Activated CD4-positive, CD25-positive, alpha-beta regulatory T cell treated with anti-CD3 and anti-CD28 coated beads, Interleukin-2, amount 50 U/mL, for 24 hours (primary cell): ENCODE results near the gene TMEM53.

ENCODE experiments used
- ATAC-seq, 2 donors: fragments of 150-1000 bp; cut with Tn5 transposase; one replicate each; pipeline ENCODE4 v1.10.0; 2021; ENCODE audit warnings: mild to moderate bottlenecking in 1 of 2, moderate library complexity in 1 of 2

The TMEM53 gene

GRCh38 chr1:44696789-44697345, 22.6 kb upstream of the TMEM53 start:
- peak; percentile 73 to 76 for ATAC-seq

GRCh38 chr1:44696101-44696500, 21.8 kb upstream of the TMEM53 start:
- ATAC-seq, result no peak

DNA sequence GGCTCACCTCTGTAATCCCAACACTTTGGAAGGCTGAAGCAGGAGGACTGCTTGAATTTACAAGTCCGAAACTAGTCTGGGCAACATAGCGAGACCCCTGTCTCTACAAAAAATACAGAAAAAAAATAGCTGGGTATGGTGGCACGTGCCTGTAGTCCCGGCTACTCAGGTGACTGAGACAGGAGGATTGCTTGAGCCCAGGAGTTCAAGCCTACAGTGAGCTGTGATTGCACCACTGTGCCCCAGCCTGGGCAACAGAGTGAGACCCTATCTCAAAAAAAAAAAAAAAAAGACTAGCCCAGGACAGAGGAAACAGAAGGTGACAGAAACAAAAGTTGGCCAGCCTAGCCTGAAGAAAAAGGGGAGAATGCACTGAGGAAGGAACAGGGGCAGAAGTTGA, 21.4 kb upstream of the TMEM53 start:
- no peak for ATAC-seq

GRCh38 chr1:44694863-44695478, 20.7 kb upstream of the TMEM53 start:
- ATAC-seq, result no peak

DNA sequence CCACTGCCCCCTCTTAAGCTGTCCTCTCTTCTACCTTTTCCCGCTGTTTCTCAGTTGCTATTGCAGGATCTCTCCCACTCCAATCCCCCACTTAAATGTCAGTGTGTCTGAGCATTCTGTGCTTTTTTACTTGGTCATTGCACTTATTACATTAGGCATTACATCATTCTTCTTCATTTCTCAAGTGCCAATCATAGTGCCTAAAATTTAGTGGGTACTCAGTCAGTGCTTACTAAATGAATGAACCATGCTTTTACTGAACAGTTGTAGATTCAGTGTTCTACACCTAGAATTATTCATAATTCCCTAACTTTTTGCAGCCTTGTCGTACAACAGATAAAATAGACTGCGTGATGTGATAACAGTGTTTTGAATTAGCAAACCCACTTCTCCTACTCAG, 19.6 kb upstream of the TMEM53 start:
- no peak for ATAC-seq

- ATAC-seq, result peak in 1 of 2 donors; percentile 33
Measured at GRCh38 chr1:44693159-44693558, 18.9 kb upstream of the TMEM53 start.

DNA sequence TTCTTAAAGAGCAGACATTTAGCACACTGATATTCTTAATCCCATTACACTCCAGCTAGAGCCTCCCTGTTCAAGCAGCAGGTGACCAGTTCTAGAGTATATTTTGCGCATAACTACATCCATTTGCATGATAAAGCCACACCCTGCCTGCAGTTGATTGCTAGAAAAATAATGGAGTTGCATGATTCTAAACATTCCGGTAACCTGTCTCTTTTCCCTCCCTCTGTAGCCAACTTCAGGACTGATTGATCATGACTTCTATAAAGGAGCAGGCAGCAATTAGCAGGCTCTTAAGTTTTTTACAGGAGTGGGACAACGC, 15.1 kb upstream of the TMEM53 start:
- ATAC-seq, result no peak

DNA sequence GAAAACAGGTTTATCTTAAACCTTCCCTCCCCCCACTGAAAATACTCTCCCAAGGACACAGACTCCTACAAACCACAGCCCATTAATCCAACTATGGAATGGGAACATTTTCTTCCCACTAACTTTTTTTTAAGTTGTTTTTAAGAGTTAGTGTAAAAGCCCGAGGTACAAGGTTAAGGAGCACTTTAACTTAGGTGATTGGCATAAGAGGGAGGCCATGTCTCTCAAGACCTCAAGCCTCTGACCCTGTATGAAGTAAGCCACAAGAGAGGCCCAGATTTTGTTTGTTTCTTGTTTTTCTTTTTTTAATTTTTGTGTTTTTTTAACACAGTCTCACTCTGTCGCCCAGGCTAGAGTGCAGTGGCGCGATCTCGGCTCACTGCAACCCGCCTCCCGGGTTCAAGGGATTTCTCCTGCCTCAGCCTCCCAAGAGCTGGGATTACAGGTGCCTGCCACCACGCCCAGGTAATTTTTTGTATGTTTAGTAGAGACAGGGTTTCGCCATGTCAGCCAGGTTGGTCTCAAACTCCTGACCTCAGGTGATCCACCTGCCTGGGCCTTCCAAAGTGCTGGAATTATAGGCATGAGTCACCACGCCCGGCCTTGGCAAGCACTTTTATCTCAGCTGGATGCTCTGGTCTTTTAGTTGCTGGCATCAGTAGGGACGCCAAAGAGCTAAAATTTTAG, 14.6 kb upstream of the TMEM53 start:
- ATAC-seq, result no peak

DNA sequence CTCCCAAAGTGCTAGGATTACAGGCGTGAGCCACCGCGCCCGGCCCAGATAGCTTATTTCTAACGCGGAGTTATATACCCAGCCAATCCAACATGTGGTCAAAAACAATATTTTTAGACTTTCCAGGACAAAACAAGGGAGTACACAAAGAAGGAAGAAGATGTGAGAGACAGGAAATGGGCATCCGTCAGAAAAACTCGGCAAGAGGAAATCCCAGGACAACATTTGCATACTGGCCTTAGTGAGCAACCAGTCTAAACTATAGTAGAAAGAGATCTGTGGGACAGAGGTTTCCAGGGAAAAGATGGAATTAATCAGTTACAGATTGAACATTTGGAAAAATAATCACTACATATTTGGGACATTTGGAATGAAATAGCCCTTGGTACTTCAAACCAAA, 11.6 kb upstream of the TMEM53 start:
- no peak for ATAC-seq

GRCh38 chr1:44685218-44685617, 10.9 kb upstream of the TMEM53 start:
- no peak for ATAC-seq

DNA sequence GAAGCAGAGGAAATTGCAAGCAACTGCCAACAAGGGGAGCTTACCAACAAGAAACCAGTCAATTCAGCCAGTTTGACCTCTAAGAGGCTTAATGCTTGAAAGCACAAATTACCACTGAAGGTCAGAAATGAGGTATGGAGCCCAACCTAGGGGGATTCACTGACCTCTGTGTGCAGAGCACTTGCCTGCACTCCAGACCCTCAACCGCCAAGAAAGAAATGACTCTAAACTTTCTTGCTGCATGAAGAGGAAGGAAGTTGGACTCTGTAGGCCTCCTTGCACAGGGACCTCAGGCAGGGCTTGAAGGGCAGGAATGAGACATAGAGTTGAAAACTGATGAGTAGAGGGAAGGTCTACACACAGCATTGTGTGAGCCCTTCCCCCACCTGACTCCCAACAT, 10.2 kb upstream of the TMEM53 start:
- ATAC-seq, result peak in 1 of 2 donors; percentile 55

- no peak for ATAC-seq
Measured at GRCh38 chr1:44682883-44683265, 8.6 kb upstream of the TMEM53 start.

DNA sequence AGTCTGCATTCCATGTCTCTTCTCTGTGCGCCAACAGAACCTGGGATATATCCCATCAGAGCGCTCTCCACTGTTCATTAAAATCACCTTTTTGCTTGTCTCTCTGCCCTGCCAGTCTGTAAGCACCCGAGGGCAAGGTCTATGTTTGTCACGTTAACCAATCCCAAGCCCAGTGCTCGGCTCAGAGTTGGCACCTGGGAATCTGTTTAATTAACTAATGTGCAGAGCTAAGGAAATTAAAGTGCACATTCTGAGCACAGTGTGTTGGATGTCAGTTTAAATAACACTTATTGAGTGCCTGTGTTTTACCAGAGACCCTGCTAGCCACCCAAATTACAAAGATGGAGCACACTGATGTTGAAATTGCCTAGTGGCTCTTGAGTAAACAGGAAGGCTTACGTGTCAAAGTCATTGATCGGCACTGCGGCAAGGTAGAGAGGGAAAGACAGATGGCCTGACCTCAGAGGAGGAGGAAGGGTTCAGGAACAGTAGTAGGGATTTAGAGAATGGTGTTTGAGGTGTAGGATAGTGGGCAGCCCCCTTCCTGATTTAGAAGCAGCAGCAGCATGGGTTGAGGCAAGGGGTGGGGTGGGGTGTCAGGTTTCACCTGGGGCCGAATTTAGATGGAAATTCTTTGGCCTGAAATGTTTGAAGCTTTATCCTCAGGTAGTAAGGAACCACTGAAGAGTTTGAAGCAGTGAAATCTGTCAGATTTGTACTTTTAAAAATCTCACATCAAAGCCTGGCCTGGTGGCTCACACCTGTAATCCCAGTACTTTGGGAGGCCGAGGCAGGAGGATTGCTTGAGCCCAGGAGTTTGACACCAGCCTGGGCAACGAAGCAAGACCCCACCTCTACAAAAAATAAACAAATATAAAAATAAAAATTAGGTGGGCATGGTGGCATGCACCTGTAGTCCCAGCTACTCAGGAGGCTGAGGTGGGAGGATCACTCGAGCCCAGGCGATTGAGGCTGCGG, 7.9 kb upstream of the TMEM53 start:
- ATAC-seq, result no peak

DNA sequence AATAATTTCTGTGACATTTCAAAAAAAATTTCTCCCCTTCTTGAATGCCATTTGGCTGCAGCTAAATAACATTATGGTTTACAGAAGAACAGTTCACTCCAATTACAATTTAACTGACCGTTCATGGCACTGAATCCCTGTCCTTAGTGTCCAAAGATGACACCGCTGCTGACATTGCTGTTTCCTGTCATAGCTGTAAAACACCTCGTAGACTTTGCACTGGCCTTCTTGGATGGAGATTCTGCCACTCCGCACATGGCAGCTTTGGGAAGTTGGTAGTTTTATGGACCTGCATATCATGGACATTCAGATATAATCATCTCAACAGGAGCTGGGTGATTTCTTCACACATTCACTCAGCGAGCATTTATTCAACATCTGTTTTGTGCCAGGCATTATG, 5.2 kb upstream of the TMEM53 start:
- no peak for ATAC-seq

DNA sequence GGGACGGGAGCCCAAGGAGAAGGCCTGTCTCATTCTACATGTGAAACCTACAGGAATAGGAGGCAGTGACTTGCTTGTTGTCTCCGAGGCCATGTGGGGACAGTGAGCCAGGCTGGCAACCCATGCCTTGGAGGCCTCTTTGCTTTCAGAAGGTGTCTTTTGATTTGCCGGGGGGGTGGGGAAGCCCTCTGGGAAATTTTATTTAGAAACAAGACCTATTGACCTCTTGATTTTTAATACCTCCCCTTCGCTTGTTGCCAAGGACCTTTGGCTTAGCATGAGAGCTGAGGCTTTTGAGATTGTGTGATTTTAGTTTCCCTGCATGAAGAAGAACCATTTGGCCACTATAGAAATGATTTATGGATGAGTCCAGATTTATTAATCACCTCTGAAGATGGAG, 4.3 kb upstream of the TMEM53 start:
- ATAC-seq, result no peak

GRCh38 chr1:44678120-44678519, 3.8 kb upstream of the TMEM53 start:
- no peak for ATAC-seq

GRCh38 chr1:44677201-44677766, 3.0 kb upstream of the TMEM53 start:
- no peak for ATAC-seq

- no peak for ATAC-seq
Measured at GRCh38 chr1:44676484-44677200, 2.4 kb upstream of the TMEM53 start.

GRCh38 chr1:44675186-44675585, 905 bp upstream of the TMEM53 start:
- ATAC-seq, result no peak

GRCh38 chr1:44673675-44674112, 587 bp downstream of the TMEM53 start:
- no peak for ATAC-seq

DNA sequence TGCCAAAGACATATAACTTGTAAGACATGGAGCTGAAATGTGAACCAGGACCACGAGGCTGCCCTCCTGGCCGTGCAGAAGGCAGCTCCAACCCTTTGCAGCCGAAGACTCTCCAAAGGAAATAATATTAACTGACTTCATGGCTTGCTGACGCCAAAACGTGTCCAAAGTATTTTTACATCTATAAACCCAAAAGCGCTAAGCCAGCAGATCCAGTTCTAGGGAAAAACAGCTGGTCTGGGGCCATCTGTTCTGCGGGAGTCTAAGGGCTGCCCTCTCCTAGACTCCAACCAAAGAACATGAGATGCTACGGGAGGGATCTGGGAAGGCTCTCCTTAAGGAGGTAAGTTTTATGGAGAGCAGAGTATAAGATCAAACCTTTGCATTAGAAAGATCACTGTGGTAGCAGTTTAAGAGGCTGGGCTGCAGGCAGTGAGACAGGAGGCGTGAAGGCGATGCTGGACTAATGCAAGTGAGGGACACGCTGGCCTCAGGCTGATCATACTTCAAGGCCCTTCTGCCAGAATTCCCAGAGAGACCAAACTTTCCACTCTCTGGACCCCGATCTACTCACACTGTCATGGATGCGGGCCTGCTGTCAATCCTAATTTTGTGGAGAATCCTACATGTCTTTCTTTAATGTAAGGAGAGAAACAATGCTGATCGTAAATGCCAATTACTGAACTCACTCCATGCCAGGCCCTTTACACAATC, 1.2 kb downstream of the TMEM53 start:
- no peak for ATAC-seq
